Activated CD4-positive, CD25-positive, alpha-beta regulatory T cell (primary cell): Measurements from ENCODE around the gene RBM14.
"Not testable (repeated sequence)": the region's sequence is repeated elsewhere in the genome, so short reads cannot be mapped to it uniquely, and the experiment has no call there.

Source experiments
- DNase-seq, 4 experiments: peaks; one replicate each; lab custom pipeline; 2025; lab: John Stamatoyannopoulos, UW

Gene RBM14

GRCh38 chr11:66637557-66638176 lies 21.2 kb downstream of the RBM14 start:
- DNase-seq, result no peak

GRCh38 chr11:66638177-66639065 lies 22.0 kb downstream of the RBM14 start, which contains the start of gene RBM4:
RBM4 (plus strand) TSS chr11:66638703; CDS start chr11:66639712, 1,009 bp downstream.
- peak; percentile 85 to 90 (median 87) for DNase-seq

- peak in 1 of 4 experiments; percentile 40 for DNase-seq
Measured at GRCh38 chr11:66639066-66639813, 22.8 kb downstream of the RBM14 start.

- DNase-seq, result not testable (repeated sequence)
Measured at GRCh38 chr11:66639814-66640340, 23.4 kb downstream of the RBM14 start.

GRCh38 chr11:66641834-66642233 lies 25.4 kb downstream of the RBM14 start:
- DNase-seq, result no peak

GRCh38 chr11:66643745-66644437 lies 27.5 kb downstream of the RBM14 start:
- no peak for DNase-seq

- DNase-seq, result no peak
Measured at GRCh38 chr11:66646828-66647227, 30.4 kb downstream of the RBM14 start.

- DNase-seq, result no peak
Measured at GRCh38 chr11:66649903-66650302, 33.5 kb downstream of the RBM14 start.

GRCh38 chr11:66651016-66651415 lies 34.6 kb downstream of the RBM14 start:
- no peak for DNase-seq

- no peak for DNase-seq
Measured at GRCh38 chr11:66652651-66653050, 36.2 kb downstream of the RBM14 start.

- no peak for DNase-seq
Measured at GRCh38 chr11:66653123-66653522, 36.7 kb downstream of the RBM14 start.

GRCh38 chr11:66659763-66660162 lies 43.3 kb downstream of the RBM14 start:
- DNase-seq, result no peak

- DNase-seq, result no peak
Measured at GRCh38 chr11:66663741-66664296, 47.4 kb downstream of the RBM14 start.

GRCh38 chr11:66665369-66665768 lies 48.9 kb downstream of the RBM14 start:
- DNase-seq, result no peak

GRCh38 chr11:66670816-66671215 lies 54.4 kb downstream of the RBM14 start:
- DNase-seq, result no peak

GRCh38 chr11:66674964-66675602 lies 58.7 kb downstream of the RBM14 start:
- no peak for DNase-seq

GRCh38 chr11:66676282-66676919 lies 60.0 kb downstream of the RBM14 start:
- no peak for DNase-seq
